SHP77 treated with DMSO at 0.1 percent for 48 hours (cell line): ENCODE data around the gene BHLHE40.

Experiments
- DNase-seq: peaks from one replicate; lab custom pipeline; 2025; lab: John Stamatoyannopoulos, UW

Gene BHLHE40

GRCh38 chr3:4983739-4984510, 4.7 kb downstream of the BHLHE40 start:
- peak; percentile 39 for DNase-seq

GRCh38 chr3:4984511-4984864, 5.3 kb downstream of the BHLHE40 start:
- no peak for DNase-seq

- DNase-seq: peak; percentile 51
These were observed 6.3 kb downstream of the BHLHE40 start for GRCh38 chr3:4985330-4986174.

GRCh38 chr3:4986175-4986781, 7.0 kb downstream of the BHLHE40 start:
- DNase-seq: peak; percentile 45

- peak; percentile 90 for DNase-seq
These were observed 7.7 kb downstream of the BHLHE40 start for GRCh38 chr3:4986782-4987537.

GRCh38 chr3:4987538-4988296, 8.5 kb downstream of the BHLHE40 start:
- DNase-seq: no peak

GRCh38 chr3:4988983-4989834, 10.0 kb downstream of the BHLHE40 start:
- peak; percentile 9 for DNase-seq

GRCh38 chr3:4990069-4990468, 10.8 kb downstream of the BHLHE40 start:
- DNase-seq: no peak

GRCh38 chr3:4992118-4992517, 12.9 kb downstream of the BHLHE40 start:
- DNase-seq: no peak

- DNase-seq: no peak
These were observed 14.3 kb downstream of the BHLHE40 start for GRCh38 chr3:4993276-4994143.

- no peak for DNase-seq
These were observed 15.0 kb downstream of the BHLHE40 start for GRCh38 chr3:4994144-4994730.

GRCh38 chr3:4994823-4995499, 15.7 kb downstream of the BHLHE40 start:
- no peak for DNase-seq

- DNase-seq: no peak
These were observed 16.3 kb downstream of the BHLHE40 start for GRCh38 chr3:4995500-4996053.

GRCh38 chr3:4996223-4996765, 17.1 kb downstream of the BHLHE40 start:
- no peak for DNase-seq

- no peak for DNase-seq
These were observed 17.6 kb downstream of the BHLHE40 start for GRCh38 chr3:4996771-4997291.

GRCh38 chr3:4997946-4998345, 18.7 kb downstream of the BHLHE40 start:
- no peak for DNase-seq

GRCh38 chr3:4999531-5000184, 20.4 kb downstream of the BHLHE40 start:
- no peak for DNase-seq
